GM21786 (cell line): Measurements from ENCODE around the gene GNAI3.

ENCODE experiments used
- ATAC-seq: cut with Tn5 transposase; IDR thresholded peaks from one replicate; pipeline ENCODE4 v1.9.1; 2021; ENCODE audit not compliant: unreplicated experiment

Gene GNAI3

DNA sequence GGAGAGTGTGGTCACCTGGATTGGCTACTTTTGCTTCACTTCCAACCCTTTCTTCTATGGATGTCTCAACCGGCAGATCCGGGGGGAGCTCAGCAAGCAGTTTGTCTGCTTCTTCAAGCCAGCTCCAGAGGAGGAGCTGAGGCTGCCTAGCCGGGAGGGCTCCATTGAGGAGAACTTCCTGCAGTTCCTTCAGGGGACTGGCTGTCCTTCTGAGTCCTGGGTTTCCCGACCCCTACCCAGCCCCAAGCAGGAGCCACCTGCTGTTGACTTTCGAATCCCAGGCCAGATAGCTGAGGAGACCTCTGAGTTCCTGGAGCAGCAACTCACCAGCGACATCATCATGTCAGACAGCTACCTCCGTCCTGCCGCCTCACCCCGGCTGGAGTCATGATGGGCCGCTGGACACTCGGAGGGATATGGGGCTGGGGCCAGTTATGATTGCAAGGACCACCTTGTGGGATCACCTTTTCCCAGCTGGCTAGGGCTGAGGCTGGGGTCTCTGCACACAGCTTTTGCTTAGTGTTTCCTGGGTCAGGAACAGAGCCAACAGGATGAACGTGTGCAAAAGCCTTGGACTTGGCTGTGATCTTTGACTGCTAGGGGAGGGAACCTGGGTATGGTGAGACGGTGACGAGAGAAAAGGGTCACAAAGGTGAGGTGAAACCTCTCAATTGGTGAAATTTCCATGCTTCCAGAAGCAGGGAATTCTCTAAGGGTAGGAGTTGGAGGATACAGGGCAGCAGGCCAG, 4.3 kb upstream of the GNAI3 start:
- ATAC-seq: no peak

DNA sequence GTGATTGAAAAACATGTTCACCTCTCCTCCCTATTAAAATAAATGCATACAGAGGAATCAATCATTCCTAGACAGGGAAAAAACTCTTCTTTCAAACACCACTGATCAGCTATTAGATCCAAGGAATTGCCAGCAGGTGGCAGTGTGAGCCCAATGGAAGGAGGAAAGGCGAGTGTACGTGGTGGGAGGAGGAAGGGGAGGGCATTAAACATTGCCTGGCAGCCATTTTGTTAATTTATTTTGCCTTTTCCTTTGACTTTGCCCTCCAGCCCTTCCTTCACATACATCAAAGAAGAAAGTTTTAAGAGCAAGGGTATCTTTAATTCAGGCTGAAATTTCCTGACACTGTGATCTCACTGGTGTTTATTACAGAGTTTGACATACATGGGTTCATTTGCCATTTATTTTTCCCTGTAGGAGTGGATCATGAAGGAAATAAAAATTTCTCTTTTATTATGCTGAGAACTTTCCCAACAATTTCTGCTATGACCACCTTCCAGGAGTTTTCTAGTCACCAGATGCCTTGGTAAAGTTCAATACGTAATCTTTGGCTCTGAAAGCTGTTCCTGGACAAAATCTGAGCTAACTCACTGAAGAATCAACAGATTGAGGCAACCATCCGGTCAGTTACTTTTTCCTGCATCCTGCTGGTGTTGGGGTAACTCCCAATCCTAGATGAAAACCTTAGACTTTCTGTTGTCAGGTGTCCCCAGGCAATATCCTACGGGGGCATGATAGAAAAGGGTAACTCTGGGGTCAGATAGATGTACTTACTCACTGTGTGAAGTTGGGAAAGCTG, 1.9 kb upstream of the GNAI3 start:
- ATAC-seq: peak; percentile 40

DNA sequence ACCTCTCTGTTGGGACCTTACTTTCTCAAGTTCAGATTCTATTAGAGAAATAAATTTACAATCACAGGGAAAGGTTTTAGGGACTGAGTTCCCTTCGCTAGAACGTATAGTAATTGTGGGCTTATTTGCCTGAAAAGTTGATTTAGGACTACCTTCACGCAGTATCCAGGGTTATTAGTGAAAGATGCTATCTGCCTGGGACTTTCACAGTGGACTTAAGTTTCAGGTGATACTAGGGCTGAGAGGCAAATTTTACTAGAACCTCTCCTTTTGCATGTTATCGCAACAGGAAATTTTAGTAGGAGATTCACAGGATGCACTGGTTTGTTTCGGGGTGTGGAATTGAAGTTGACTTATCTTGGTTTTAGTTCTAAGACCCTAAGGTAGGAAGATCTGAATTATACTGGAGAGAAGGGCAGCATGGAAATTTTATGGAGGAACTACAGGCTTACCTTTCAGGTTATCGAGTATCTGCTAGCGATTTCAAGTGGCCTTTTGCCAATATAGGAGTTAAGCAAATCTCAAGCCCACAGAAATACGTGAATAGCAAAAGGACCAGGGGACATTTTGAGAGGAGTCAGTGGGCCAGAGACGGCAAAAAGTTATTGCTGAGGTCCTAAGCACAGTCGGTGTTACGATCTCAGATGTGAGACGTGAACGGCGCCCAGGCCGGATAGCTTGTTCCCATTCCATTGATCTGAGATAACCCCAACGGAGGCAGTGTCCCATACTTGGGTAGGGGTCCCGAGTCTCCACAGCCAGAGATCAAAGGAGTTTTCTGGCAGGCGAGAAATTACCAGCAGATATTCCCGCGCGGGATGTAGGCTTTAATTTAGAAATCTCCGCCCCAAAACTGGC, 723 bp upstream of the GNAI3 start:
- ATAC-seq: peak; percentile 4

DNA sequence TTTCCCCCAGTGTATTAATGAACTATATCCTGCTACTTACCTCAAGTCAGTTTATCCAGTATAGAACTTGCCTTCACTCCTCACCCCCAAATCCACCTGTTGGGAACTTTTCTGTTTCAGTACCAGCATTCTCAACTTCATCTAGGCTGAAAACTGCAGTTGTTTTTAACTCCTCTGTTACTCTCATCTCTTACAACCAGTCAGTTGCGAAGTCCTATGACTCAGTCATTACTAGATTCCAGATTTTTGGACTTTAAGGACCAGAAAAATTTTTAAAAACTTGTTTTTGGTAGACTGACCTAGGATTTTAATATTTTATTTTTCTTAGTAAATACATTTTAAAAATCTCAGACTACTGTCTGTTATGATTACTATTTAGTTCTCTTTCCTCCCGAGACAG, 8.1 kb downstream of the GNAI3 start:
- no peak for ATAC-seq

DNA sequence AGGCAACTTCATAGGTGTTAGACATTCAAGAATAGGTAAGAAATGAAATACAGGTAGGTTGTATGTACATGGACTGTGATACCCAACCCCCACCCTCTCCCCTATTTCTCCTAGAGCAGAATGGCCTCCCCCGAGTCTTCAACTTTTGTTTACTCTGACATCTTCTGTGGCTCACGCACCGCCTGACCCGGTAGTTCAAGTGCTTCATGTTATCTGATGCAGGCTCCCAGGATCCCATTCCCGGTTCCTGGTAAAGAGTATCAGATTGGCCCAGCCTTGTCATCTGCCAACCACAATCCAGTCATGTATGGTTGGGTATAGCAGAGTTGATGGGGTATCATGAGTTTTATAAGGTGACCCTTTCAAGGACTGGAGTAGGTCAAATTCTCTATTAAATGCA, 9.1 kb downstream of the GNAI3 start:
- ATAC-seq: no peak

DNA sequence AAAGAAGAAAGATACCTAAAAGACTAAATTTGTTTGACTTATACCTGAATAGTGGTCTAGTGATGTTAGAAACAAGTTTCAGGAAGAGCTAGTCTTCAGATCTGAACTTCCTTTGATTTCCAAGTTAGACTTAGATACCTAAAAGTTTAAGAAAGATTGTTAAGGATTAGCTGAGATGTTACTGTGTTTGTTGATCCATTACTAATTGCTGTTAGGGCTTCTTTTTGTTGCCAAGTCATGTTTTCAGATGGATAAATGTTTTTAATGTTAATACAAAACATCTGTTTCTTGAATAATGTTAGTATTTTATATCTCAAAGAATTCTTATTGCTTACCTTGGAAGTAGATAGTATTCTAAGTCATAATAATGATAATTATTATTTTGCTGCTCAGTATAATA, 11.6 kb downstream of the GNAI3 start:
- ATAC-seq: no peak

DNA sequence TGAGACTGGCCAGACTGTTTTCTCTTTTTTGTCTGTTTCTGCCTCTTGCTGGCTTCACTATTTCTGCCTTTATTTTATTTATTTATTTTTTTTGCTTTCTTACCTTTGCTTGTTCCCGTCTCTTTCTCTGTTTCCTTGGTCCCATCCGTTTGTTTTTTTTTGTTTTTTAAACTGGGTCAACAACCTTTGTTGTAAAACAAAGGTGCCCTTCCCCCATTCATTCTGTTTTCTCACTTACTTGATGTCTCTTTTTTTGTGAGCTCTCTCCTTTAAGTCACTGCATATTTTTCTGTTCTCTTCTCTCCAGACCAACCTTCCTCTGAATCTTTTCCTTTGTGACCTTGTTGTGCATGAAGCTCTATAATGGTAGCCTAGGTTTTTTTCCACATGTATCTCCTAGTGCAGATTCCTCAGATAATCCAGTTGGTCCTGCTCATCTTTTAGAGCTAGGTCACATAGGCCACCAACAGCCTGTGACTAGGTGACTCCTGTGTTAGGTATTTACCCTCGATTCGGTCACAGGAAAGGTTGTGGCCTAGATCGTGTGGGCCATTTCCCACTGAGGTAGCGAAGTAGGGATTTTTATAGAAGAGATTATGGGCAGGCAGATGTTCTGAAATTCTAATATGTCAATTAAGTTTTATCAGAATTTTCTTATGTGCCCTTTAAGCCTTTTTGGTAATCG, 15.9 kb downstream of the GNAI3 start:
- ATAC-seq: no peak

DNA sequence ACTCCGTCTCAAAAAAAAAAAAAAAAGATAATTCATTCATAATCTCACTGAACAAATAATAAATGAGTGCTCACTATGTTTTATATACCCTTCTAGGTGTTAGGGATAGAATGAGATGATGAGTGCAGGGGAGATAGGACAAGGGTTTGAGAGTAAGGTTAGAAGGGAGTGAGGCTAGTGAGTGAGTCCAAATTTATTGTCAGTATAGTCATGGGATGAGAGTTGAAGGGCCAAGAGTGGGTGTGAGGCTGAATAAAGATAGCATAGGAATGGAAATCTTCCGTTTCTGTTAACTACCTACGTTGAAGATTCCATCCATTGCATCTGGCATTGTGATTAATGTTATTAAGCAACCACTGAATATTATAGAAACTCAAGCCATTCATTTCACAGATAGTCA, 16.8 kb downstream of the GNAI3 start:
- ATAC-seq: no peak

DNA sequence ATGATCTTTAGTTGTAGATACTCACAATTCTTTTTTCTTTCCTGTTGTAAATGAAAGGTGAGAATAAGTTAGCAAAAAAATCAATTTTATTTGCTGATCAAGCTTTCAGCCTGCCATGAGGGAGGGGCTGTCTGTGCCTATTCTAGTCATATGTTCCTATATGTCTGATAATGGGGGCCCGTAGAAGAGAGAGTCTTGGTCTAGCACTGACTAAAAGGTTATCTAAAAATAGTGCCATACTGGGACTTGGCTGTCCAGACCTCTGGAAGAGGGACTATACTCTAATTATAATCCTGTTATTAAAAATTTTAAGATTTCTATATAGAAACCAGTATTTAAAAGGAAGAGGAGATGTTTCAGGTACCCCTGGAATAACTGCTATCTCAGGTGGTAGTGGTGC, 18.6 kb downstream of the GNAI3 start:
- no peak for ATAC-seq

DNA sequence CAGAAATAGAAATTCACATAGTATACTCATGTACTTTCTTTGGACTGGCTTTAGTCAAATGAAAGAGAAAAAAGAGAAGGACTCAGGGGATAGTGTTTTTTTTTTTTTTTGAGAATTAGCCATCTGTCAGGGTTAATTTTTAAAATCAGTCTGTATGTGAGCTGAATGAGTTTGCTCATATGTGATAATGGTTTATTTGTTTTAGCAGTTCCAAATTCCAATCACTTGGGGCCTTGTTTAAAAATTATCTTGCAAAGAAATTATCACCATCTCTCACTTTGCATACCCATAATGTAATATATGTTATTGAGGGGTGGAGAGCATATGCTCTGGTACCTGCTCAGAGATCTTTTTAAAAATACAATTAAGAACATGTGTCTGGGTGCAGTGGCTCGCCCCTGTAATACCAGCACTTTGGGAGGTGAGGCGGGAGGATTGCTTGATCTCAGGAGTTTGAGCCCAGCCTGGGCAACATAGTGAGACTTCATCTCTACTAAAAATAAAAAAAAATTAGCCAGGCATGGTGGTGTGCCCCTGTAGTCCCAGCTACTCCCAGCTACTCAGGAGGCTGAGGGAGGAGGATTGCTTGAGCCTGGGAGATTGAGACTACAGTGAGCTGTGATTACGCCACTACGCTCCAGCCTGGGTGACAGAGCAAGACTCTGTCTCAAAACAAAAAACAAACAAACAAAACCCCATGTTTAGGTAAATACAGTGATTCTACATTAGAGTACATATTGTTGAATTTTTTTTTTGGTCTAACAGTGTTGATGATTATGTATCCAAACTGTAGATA, 19.7 kb downstream of the GNAI3 start:
- ATAC-seq: no peak

DNA sequence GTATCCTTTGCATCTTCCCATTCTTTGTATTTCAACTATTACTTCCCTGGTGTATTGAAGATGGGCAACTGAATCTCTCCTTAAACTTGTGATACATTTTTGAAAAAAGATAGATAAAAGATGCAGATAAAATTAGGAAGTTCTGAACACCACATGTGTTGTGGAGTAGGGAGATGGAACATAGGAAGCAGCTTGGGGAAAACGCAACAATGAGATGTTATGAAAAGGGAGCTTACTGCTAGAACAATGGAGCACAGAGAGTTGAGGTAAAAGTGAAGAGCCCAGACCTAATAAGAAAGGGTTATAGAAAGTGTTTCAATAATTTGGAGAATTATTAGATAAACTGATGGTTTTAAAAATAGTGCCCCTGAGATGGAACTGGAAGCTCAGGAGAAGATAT, 20.9 kb downstream of the GNAI3 start:
- ATAC-seq: no peak

DNA sequence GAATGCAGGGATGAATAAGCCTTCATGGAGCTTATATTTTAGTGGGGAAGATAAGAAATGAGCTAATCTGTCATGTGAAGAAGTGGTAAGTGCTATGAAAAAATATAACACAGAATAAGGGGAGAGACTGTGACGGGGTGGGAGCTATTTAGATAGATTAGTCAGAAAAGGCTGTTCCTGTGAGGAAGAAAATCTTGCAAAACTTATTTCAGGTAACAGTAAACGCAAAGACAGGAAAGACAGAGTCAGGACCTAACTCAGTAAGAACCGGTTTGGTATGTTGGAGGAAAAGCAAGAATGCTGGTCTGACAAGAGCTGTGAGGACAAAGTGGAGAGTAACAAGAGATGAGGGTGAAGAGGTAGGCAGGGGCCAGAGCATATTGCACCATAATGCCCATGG, 22.0 kb downstream of the GNAI3 start:
- no peak for ATAC-seq

DNA sequence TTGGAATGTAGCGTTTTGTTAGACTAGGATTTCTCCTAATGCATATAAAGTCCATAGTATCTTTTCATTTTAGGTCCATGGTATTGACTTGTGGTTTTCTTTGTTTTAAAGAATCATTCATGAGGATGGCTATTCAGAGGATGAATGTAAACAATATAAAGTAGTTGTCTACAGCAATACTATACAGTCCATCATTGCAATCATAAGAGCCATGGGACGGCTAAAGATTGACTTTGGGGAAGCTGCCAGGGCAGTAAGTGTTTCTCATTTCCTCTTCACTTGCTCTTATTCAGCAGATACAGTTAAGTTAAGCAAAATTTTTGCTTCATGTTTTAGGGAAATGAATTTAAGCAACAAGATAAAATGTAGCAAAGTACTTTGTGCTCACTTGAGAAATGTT, 25.4 kb downstream of the GNAI3 start:
- ATAC-seq: no peak

DNA sequence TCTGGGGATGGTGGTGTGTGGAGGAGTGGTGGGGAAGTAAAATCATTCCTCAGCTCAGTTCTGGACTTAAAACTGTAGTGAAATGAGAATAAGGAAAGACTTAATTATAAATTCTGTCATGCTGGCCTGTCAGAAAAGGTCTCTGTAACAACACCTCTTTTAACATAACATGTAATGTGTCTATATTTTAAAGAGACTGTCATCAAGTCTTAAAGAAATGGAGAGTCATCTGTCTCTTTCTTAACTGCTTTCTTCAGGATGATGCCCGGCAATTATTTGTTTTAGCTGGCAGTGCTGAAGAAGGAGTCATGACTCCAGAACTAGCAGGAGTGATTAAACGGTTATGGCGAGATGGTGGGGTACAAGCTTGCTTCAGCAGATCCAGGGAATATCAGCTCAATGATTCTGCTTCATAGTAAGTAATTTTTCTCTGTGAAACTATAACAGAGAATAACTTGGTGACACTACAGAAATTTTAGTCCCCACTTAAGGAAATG, 30.6 kb downstream of the GNAI3 start:
- no peak for ATAC-seq

DNA sequence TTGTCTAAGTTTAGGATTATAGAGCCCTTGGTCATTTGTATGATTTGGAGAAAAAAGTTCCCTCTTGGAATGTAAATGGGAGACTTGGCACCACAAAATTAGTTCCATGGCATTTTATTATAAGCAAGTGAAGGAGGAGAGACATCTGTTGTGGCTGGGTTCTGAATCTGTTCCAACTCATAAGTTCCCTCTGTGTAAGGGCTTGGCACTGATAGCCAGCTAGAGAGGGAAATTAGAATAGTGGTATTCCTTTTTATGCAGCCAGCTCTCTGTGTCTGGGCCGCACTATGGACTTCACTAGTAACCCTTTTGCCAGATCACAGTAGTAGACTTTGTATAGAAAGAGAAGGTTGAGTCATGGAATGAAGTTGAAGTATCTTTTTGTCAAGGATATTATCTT, 31.1 kb downstream of the GNAI3 start:
- ATAC-seq: no peak

DNA sequence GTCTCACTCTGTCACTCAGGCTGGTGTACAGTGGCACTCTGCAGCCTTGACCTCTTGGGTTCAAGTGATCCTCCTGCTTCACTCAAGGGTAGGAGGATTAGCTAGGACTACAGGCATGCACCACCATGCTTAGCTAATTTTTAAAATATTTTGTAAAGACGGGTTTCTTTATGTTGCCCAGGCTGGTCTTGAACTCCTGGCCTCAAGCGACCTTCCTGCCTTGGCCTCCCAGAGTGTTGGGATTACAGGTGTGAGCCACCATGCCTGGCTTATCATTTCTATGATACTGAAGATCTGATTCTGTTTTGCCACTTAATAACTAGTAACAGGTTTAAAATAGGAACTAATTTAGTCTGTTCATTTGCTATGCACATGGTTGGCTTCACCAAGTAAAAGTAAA, 33.6 kb downstream of the GNAI3 start:
- no peak for ATAC-seq

DNA sequence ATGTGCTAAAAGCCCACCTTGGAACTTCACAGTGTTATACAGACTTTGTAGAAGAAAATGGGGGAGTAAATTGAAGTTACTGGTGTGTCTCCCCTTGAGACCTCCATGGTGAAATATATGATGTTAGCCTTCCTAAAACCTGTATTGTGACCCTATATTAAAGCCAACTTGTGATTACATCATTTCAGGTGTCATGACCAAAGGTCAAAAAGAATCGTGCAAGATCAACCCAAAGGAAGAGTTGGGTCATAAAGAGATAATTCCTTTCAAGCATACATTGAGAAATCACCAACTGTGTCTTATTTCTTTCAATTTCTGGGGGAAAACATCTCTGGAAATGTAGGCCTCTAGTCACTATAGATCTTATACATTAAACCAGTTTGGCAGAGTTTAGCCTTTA, 36.4 kb downstream of the GNAI3 start:
- no peak for ATAC-seq

DNA sequence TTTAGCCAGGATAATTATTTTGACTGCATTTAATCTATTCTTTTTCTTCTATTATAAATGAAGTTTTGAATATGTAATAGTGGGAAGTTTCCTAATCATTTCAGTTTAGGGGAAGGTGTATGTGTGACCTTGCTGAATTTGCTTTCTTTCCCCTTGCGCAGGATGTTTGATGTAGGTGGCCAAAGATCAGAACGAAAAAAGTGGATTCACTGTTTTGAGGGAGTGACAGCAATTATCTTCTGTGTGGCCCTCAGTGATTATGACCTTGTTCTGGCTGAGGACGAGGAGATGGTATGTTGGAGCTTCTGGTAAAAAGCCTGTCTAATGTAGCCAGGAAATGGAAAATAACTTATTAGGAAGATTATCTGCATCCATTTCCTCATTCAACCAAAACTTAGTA, 37.6 kb downstream of the GNAI3 start:
- ATAC-seq: no peak

DNA sequence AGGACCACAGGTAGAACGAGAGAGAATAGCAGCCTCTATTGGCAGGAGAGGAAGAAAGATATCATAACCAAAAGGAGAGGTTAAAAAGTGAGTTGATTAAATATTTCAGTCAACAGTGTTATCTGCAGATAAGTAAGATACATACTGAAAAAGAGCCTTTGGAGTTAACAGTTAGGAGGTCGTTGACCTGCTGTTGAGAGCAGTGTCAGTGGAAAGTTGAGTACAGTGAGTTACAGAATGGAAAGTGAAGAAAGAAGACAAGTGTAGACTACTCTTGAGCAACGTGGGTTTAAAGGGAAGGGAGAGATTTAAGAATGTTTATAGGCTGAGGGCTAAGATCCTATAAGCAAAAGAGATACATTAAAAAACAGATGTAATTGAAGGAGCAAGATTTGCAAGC, 40.8 kb downstream of the GNAI3 start:
- ATAC-seq: no peak

DNA sequence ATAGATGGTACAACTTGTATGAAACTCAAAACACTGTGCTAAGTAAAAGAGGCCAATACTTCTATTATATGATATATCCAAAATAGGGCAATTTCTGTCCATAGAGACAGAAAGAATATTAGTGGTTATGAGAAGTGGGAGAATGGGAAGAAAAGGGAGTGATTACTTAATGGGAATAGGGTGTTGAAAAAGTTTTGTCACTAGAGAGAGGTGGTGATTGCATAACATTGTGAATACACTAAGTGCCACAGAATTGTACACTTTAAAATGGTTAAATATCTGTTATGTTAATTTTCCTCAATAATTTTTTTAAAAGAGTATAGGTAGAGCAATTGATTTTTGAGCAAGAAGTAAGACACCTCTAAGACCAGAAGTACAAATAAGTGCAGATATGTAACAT, 41.3 kb downstream of the GNAI3 start:
- ATAC-seq: no peak
